NCI-H1436 treated with DMSO at 0.1 percent for 48 hours (cell line): Measurements from ENCODE around the gene TMPO.
"Not testable (repeated sequence)": the region's sequence is repeated elsewhere in the genome, so short reads cannot be mapped to it uniquely, and the experiment has no call there.

ENCODE experiments used
- DNase-seq: peaks from one replicate; lab custom pipeline; 2025; lab: John Stamatoyannopoulos, UW

TMPO gene

GRCh38 chr12:98579835-98580234 is 64.4 kb downstream of the TMPO start:
- DNase-seq, result no peak

- DNase-seq, result no peak
Observed at GRCh38 chr12:98580695-98581094, 65.3 kb downstream of the TMPO start.

GRCh38 chr12:98581101-98581500 is 65.7 kb downstream of the TMPO start:
- DNase-seq, result no peak

- DNase-seq, result no peak
Observed at GRCh38 chr12:98582093-98582492, 66.7 kb downstream of the TMPO start.

GRCh38 chr12:98587084-98587483 is 71.7 kb downstream of the TMPO start:
- DNase-seq, result peak; percentile 65

- no peak for DNase-seq
Observed at GRCh38 chr12:98591209-98591608, 75.8 kb downstream of the TMPO start.

GRCh38 chr12:98592825-98593322 is 77.5 kb downstream of the TMPO start:
- DNase-seq, result no peak

GRCh38 chr12:98593351-98594049 is 78.1 kb downstream of the TMPO start, which contains the start of gene SLC25A3:
Gene SLC25A3, plus strand, starts transcription at chr12:98593686. Its CDS starts 293 bp downstream, at chr12:98593979.
- DNase-seq, result peak; percentile 90

GRCh38 chr12:98594050-98594835 is 78.9 kb downstream of the TMPO start:
- DNase-seq, result no peak

GRCh38 chr12:98595243-98595988 is 80.0 kb downstream of the TMPO start:
- no peak for DNase-seq

- not testable (repeated sequence) for DNase-seq
Observed at GRCh38 chr12:98597313-98597712, 81.9 kb downstream of the TMPO start.
